GM12875 (cell line): ENCODE results near the gene ZNF462.

Experiments used
- H3K4me3 ChIP-seq: one replicate; pipeline ENCODE4 v1.5.1; 2011; ENCODE audit warnings: low read depth, low read length, control low read depth
- TF ChIP-seq, protein P1 (sequence below): IDR thresholded peaks from 2 replicates; pipeline ENCODE4 v1.5.1; 2011; ENCODE audit warnings: low read depth, mild to moderate bottlenecking, control low read depth, inconsistent platforms, low read length, moderate library complexity, borderline replicate concordance; ENCODE audit not compliant: insufficient read depth

Gene ZNF462

GRCh38 chr9:106932675-106933074 lies 69.7 kb downstream of the ZNF462 start:
- TF ChIP-seq, protein P1, sequence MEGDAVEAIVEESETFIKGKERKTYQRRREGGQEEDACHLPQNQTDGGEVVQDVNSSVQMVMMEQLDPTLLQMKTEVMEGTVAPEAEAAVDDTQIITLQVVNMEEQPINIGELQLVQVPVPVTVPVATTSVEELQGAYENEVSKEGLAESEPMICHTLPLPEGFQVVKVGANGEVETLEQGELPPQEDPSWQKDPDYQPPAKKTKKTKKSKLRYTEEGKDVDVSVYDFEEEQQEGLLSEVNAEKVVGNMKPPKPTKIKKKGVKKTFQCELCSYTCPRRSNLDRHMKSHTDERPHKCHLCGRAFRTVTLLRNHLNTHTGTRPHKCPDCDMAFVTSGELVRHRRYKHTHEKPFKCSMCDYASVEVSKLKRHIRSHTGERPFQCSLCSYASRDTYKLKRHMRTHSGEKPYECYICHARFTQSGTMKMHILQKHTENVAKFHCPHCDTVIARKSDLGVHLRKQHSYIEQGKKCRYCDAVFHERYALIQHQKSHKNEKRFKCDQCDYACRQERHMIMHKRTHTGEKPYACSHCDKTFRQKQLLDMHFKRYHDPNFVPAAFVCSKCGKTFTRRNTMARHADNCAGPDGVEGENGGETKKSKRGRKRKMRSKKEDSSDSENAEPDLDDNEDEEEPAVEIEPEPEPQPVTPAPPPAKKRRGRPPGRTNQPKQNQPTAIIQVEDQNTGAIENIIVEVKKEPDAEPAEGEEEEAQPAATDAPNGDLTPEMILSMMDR = no peak
- no peak overlapping the region for H3K4me3 ChIP-seq

GRCh38 chr9:106933470-106933869 lies 70.5 kb downstream of the ZNF462 start:
- TF ChIP-seq, protein P1 = no peak
- H3K4me3 ChIP-seq = no peak overlapping the region

DNA sequence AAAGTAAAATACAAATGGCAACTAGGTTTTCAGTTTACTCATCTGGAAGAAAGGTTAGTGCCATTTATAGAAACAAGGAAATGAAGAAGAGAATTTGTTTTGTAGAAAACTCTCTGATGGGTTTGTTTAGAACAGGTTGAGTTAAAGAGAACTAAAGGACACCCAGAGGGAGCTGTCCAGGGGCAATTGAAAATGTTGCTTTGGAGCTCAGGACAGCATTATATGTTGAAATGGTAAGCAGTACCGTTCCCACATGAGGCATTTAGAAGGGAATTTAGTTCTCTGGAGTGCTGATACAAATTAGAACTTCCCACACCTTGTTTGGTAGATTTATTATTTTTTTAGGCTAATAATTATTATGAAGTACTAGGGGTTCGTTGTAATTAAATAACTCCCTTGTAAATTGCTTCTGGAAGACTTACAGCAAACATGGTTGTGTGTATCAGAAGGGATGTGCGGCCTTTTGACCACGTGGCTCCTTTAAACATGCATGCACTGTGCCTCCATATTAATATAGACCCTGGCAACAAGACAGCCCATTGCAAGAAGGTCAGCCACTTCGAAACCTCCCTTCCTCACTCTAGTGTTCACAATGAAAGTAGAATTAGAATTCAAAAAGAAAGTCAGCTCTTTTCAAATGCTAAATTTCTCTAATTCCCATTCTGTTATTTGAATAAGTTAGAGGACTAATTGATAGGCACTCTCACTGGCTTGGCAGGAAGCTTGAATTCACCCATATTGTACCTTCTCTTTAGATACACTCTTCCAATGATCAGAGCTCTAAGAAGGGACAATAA lies 71.7 kb downstream of the ZNF462 start:
- TF ChIP-seq, protein P1 = no peak
- H3K4me3 ChIP-seq = no peak overlapping the region

- TF ChIP-seq, protein P1 = no peak
- no peak overlapping the region for H3K4me3 ChIP-seq
Measured at GRCh38 chr9:106936680-106937079, 73.7 kb downstream of the ZNF462 start.

DNA sequence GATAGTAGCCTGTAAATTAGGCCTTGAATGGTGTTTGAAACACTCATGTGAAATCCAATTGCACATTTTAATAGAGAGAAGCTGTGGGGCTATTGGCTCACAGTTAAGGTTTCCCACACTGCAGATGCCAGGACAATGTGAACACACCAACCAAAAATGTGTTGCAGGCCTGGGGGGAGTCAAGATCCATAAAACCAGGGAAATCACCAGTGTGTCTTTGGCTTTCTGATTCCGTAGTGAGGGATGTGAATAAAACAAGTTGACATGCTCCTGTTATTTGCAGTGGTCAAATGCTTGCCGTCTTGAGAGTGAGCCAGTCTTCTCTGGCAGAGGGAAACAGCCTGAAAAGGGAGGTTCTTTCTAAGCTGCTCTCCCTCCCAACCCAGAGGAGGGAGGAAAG lies 79.0 kb downstream of the ZNF462 start:
- TF ChIP-seq, protein P1 = no peak

DNA sequence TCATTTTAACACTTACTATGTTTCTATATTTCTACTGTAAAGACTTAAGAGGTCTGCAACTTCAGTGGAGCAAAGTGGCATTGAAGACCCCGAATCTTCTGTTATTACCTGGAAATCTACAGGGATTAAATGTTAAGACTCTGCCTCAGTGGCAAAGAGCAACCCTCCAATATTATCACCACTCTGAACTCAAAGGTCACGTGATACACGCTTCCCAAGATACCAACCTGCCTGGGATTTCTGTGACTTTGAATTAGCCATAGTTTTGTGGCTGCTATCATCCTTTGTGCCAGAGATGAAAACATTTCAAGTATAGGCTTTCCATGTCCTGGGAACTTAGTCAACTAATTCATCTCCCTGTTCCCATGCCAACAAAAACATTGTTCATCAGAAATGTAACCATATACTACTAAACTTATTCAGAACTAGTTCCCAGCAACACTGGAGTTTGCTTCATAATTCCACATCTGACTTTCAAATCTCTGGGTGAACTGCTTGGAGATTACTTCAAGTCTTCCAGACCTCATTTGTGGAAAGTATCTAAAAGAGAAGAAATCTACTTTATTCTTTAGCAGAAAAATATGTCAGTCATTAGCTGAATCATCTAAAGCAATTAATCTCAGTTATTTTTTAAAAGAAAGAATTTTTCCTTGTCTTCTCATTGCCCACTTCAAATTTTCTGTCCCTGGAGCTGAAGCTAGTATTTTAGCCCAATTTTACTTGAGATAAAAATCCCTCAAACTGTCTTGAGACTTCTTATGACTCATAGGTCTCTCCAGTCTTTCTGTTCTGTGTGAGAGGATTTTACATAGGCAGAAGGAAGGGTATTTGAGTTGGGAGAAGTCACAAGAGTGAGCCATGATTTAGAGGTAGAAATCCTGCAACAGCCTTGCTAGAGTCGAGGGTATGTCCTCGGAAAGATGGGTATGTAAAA lies 83.0 kb downstream of the ZNF462 start:
- no peak overlapping the region for H3K4me3 ChIP-seq
- TF ChIP-seq, protein P1 = no peak

More for the DNA sequence above, 79.0 kb downstream of the ZNF462 start:
- no peak overlapping the region for H3K4me3 ChIP-seq
